Epithelial cell of proximal tubule (primary cell): Measurements from ENCODE around the gene OMG. TPM values are rescaled to one million over a fixed set of nuclear protein-coding genes. Genes with fewer than 3 reads are reported as not detected.
"Not testable (repeated sequence)": the region's sequence is repeated elsewhere in the genome, so short reads cannot be mapped to it uniquely, and the experiment has no call there.

Experiments
- DNase-seq: peaks from one replicate; pipeline ENCODE4 v3.0.0-alpha.2; 2011; ENCODE audit warnings: low read depth
- H3K4me3 ChIP-seq: 2 replicates; pipeline ENCODE4 v1.5.1; 2011; ENCODE audit warnings: low read depth, mild to moderate bottlenecking, low read length
- total RNA-seq: library from RNA; depleted of rRNA; stranded (reverse); fragments of >200 nt; gene quantifications from 2 replicates; pipeline ENCODE4 v1.2.3, GENCODE V29; 2015
- TF ChIP-seq, protein P1 (sequence below): conservative IDR thresholded peaks from 2 replicates; pipeline ENCODE4 v1.5.1; 2012; ENCODE audit warnings: low read depth, mild to moderate bottlenecking, low read length

The OMG gene
- total RNA-seq, 1 donor from 2014 or later = not detected

- TF ChIP-seq, protein P1, sequence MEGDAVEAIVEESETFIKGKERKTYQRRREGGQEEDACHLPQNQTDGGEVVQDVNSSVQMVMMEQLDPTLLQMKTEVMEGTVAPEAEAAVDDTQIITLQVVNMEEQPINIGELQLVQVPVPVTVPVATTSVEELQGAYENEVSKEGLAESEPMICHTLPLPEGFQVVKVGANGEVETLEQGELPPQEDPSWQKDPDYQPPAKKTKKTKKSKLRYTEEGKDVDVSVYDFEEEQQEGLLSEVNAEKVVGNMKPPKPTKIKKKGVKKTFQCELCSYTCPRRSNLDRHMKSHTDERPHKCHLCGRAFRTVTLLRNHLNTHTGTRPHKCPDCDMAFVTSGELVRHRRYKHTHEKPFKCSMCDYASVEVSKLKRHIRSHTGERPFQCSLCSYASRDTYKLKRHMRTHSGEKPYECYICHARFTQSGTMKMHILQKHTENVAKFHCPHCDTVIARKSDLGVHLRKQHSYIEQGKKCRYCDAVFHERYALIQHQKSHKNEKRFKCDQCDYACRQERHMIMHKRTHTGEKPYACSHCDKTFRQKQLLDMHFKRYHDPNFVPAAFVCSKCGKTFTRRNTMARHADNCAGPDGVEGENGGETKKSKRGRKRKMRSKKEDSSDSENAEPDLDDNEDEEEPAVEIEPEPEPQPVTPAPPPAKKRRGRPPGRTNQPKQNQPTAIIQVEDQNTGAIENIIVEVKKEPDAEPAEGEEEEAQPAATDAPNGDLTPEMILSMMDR = peak; percentile 50
- H3K4me3 ChIP-seq = no peak overlapping the region
- DNase-seq = no peak
These were observed 31.0 kb downstream of the OMG start for GRCh38 chr17:31266042-31266441.

- not testable (repeated sequence) for DNase-seq, H3K4me3 ChIP-seq
These were observed 34.1 kb downstream of the OMG start for GRCh38 chr17:31262923-31263322.

GRCh38 chr17:31261601-31262000 lies 35.4 kb downstream of the OMG start:
- TF ChIP-seq, protein P1 = no peak
- no peak overlapping the region for H3K4me3 ChIP-seq
- no peak for DNase-seq

DNA sequence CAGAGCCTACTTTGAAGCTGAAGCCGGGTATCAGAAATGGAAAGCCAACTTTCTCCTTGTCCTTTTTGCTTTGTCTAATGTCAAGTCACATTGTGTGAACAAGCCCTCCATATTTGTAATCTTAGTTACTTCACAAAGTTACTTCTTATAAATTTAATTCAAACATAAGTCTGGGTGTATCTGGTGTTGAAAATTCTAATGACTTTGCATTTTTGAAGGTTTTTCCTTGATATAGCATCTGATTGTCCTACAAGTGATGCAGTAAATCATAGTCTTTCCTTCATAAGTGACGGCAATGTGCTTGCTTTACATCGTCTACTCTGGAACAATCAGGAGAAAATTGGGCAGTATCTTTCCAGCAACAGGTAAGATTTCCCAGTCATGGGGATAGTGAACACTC lies 36.9 kb downstream of the OMG start:
- TF ChIP-seq, protein P1 = no peak
- no peak overlapping the region for H3K4me3 ChIP-seq
- no peak for DNase-seq

DNA sequence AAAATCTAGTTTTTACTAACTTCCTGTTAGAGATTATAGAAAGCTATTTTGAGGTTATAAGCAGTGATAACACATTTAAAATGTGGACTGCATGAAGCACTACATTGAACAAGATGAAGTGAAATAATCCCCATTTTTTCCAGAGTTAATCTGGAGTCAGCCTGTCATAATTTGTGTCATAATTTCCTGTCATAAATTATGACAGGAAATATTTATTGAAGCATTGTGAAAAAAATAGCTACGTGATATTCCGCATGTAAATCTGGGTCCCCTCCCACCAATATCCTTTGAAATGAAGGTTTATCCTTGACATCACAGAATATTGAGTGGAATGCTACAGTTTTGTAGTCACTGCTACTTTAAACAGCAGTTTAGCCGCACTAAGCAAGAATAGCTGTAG lies 40.1 kb downstream of the OMG start:
- TF ChIP-seq, protein P1 = no peak
- no peak overlapping the region for H3K4me3 ChIP-seq
- DNase-seq = no peak

DNA sequence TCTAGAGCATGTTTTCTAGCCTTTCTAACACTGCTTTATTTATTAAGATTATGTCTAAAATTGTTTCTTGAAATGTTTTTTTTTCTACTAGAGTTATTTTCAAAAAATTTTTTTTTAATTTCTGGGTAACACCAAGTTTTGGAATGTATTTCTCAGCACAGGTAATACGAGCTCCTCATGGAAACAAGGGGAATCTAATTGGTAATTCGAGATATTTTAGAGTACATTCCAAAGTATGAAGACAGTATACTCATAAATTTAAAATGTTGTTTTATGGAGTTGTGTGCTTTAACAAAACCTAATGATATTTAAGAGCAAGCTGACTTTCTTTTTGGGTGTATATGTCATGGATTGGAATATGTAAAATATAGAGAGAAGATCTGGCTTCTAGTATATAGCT lies 42.4 kb downstream of the OMG start:
- TF ChIP-seq, protein P1 = no peak
- no peak for DNase-seq
- H3K4me3 ChIP-seq = no peak overlapping the region

DNA sequence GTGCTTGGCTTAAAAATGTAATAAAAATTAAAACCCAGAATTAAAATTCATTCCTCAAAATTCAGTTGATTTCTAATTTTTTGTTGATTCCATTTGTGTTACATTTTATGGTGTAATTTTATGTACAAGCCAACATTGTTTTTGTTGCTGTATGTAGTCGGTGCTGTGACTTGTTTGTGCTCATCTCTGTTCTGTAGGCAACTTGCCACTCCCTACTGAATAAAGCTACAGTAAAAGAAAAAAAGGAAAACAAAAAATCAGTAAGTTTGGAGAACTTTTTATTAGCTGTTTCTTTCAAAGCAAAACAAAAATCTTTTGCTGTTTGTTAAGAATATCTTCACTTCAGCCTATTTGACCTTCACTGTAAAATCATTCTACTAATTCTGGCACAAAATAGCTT lies 44.3 kb downstream of the OMG start:
- TF ChIP-seq, protein P1 = no peak
- no peak overlapping the region for H3K4me3 ChIP-seq
- no peak for DNase-seq

GRCh38 chr17:31251970-31252328 lies 45.1 kb downstream of the OMG start:
- TF ChIP-seq, protein P1 = no peak
- DNase-seq = no peak
- no peak overlapping the region for H3K4me3 ChIP-seq
